DOHH2 (cell line): ENCODE measurements around the gene KRT33A.

Experiments
- H3F3A ChIP-seq: fragments of 200-600 bp; sonication (generic), shearing (Covaris generic); 2 replicates; pipeline ENCODE4 v1.6.0; 2016; ENCODE audit warnings: antibody characterized with exemption, mild to moderate bottlenecking; ENCODE audit not compliant: control insufficient read depth, insufficient read depth
- H3K27ac ChIP-seq: fragments of 200-600 bp; sonication (generic); 2 replicates; pipeline ENCODE4 v1.5.1; 2014; ENCODE audit warnings: low read depth, mild to moderate bottlenecking, low read length, moderate library complexity
- H3K27me3 ChIP-seq: fragments of 200-600 bp; sonication (generic); 2 replicates; pipeline ENCODE4 v1.6.1; 2014; ENCODE audit warnings: mild to moderate bottlenecking, low read length, mixed read lengths; ENCODE audit not compliant: control insufficient read depth
- H3K36me3 ChIP-seq: fragments of 200-600 bp; sonication (generic); 2 replicates; pipeline ENCODE4 v1.6.1; 2014; ENCODE audit warnings: mild to moderate bottlenecking, low read length, moderate library complexity, mixed read lengths; ENCODE audit not compliant: control insufficient read depth
- H3K4me1 ChIP-seq: fragments of 200-600 bp; sonication (generic); 2 replicates; pipeline ENCODE4 v1.6.1; 2014; ENCODE audit warnings: mild to moderate bottlenecking, low read length, mixed read lengths; ENCODE audit not compliant: control insufficient read depth
- H3K4me2 ChIP-seq: fragments of 200-600 bp; sonication (generic); 2 replicates; pipeline ENCODE4 v1.6.0; 2014; ENCODE audit warnings: mild to moderate bottlenecking, low read length, moderate library complexity
- H3K4me3 ChIP-seq: fragments of 200-600 bp; sonication (generic); 2 replicates; pipeline ENCODE4 v1.5.1; 2014; ENCODE audit warnings: mild to moderate bottlenecking, low read length, mixed read lengths
- H3K79me2 ChIP-seq: fragments of 200-600 bp; sonication (generic); 2 replicates; pipeline ENCODE4 v1.6.1; 2014; ENCODE audit warnings: mild to moderate bottlenecking, low read length, mixed read lengths; ENCODE audit not compliant: control insufficient read depth
- H3K9me2 ChIP-seq: fragments of 200-600 bp; sonication (generic); replicated peaks from 2 replicates; pipeline ENCODE4 v1.6.1; 2014; ENCODE audit warnings: mild to moderate bottlenecking, low read length, mixed read lengths; ENCODE audit not compliant: control insufficient read depth
- H3K9me3 ChIP-seq: fragments of 200-600 bp; sonication (generic); 2 replicates; pipeline ENCODE4 v1.6.1; 2014; ENCODE audit warnings: antibody characterized with exemption, low read length, mixed read lengths; ENCODE audit not compliant: control insufficient read depth, insufficient read depth
- H4K20me1 ChIP-seq: fragments of 200-600 bp; sonication (generic); 2 replicates; pipeline ENCODE4 v1.6.0; 2014; ENCODE audit warnings: low read depth, mild to moderate bottlenecking, antibody characterized with exemption, low read length, moderate library complexity; ENCODE audit not compliant: control insufficient read depth, insufficient read depth
- CTCF ChIP-seq: fragments of 200-600 bp; sonication (generic); IDR thresholded peaks from one replicate; pipeline ENCODE4 v1.5.1; 2014; ENCODE audit warnings: antibody characterized with exemption, mild to moderate bottlenecking, low read depth, low read length; ENCODE audit not compliant: poor library complexity, severe bottlenecking
- EZH2phosphoT487 ChIP-seq: fragments of 200-600 bp; sonication (generic); IDR thresholded peaks from 2 replicates; pipeline ENCODE4 v1.6.1; 2017; ENCODE audit warnings: borderline replicate concordance, mild to moderate bottlenecking, antibody characterized with exemption, low read length, moderate library complexity, mixed read lengths

KRT33A gene

GRCh38 chr17:41360296-41360995 lies 9.8 kb upstream of the KRT33A start:
- no peaks in the 10 kb centered on the region for H3K9me3 ChIP-seq
- no peaks in the 10 kb centered on the region for H3F3A ChIP-seq
- no peak overlapping the region for H3K4me3 ChIP-seq
- TF ChIP-seq EZH2phosphoT487 (no peak), CTCF (no peak)
- H3K9me2 ChIP-seq: no peaks in the 10 kb centered on the region
- H3K79me2 ChIP-seq: no peaks in the 10 kb centered on the region
- no peaks in the 10 kb centered on the region for H3K36me3 ChIP-seq
- no peak overlapping the region for H3K27ac ChIP-seq
- no peak overlapping the region for H3K4me2 ChIP-seq
- peaks cover 7% of the 10 kb centered on the region for H3K27me3 ChIP-seq
- no peaks in the 10 kb centered on the region for H3K4me1 ChIP-seq
- H4K20me1 ChIP-seq: no peaks in the 10 kb centered on the region

- Histone ChIP-seq H3K36me3 (no peaks in the 10 kb centered on the region), H3K27ac (no peak overlapping the region), H3K4me1 (no peaks in the 10 kb centered on the region), H3K79me2 (no peaks in the 10 kb centered on the region), H3K4me3 (no peak overlapping the region), H3K9me3 (no peaks in the 10 kb centered on the region), H3K27me3 (peaks cover 11% of the 10 kb centered on the region), H3K4me2 (no peak overlapping the region), H3F3A (no peaks in the 10 kb centered on the region), H3K9me2 (no peaks in the 10 kb centered on the region), H4K20me1 (no peaks in the 10 kb centered on the region)
- no peak for TF ChIP-seq EZH2phosphoT487
These were observed 3.9 kb upstream of the KRT33A start for GRCh38 chr17:41354536-41354935.

DNA sequence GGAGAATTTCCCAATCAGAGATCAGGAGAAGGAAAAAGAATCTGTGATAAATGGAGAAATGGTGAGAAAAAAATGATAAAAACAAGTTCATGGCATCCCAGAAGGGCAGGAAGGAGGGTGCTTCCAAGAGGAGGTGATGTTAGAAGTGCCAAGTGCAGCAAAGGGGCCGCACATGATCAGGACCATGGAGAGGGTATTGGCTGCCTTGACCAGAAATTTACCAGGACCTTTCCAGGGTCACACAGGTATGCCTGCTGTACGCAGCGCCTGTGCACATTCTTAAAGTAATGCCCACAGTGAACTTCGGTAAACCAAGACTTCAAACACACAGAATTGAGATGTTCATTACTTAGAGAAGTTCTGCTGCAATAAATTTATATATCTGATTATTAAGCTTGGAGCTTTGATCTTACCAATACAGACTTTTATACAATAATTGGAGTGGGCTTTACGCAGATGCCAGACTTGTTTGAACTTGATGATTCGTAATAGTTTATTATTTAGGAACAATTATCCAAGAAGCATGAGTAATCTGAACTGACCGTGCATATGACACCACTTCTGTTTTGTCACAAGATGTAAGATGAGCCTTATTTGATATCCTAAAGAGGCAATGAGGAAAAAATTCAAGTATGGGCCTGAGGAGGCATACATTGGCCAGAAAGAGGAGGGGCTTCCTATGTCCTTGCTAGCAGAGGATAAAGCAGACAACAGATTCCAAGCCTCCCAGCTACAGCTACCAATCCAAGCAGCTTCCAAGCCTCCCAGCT lies 2.2 kb upstream of the KRT33A start:
- Histone ChIP-seq H3K27ac (no peak overlapping the region), H3K4me2 (no peak overlapping the region), H3F3A (no peaks in the 10 kb centered on the region), H4K20me1 (no peaks in the 10 kb centered on the region), H3K9me2 (no peaks in the 10 kb centered on the region), H3K4me3 (no peak overlapping the region), H3K9me3 (no peaks in the 10 kb centered on the region), H3K36me3 (no peaks in the 10 kb centered on the region), H3K4me1 (no peaks in the 10 kb centered on the region), H3K27me3 (peaks cover 11% of the 10 kb centered on the region), H3K79me2 (no peaks in the 10 kb centered on the region)
- TF ChIP-seq EZH2phosphoT487 (no peak), CTCF (no peak)

DNA sequence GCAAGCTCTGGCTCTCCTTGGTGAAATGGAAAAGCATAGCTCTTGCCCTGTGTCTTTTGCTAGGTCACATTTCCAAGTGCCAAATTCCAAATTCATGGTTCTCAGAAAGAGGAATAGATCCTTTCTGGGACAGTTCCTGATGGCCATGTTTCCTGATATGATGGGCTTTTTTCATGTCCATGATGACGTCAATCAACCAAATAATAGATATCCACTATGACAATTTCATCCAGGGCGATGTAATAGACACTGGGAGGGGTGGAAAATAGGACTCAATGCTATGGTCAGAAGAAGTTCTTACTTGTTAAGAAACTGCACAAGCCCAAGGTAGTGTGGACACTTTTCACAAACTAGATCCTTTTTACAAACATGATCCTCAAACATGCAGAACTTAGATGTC lies 549 bp upstream of the KRT33A start:
- no peaks in the 10 kb centered on the region for H3F3A ChIP-seq
- no peaks in the 10 kb centered on the region for H3K9me3 ChIP-seq
- no peaks in the 10 kb centered on the region for H3K4me1 ChIP-seq
- H3K4me2 ChIP-seq: no peak overlapping the region
- TF ChIP-seq CTCF: no peak
- no peak for TF ChIP-seq EZH2phosphoT487
- peaks cover 6% of the 10 kb centered on the region for H3K27me3 ChIP-seq
- no peak overlapping the region for H3K4me3 ChIP-seq
- H4K20me1 ChIP-seq: no peaks in the 10 kb centered on the region
- H3K9me2 ChIP-seq: no peaks in the 10 kb centered on the region
- H3K27ac ChIP-seq: no peak overlapping the region
- H3K79me2 ChIP-seq: no peaks in the 10 kb centered on the region
- H3K36me3 ChIP-seq: no peaks in the 10 kb centered on the region
